Left lobe of liver (tissue), 2 donors: Measurements from ENCODE around the gene FAXDC2. TPM values are rescaled to one million over a fixed set of nuclear protein-coding genes. Genes with fewer than 3 reads are reported as not detected.
"Not testable (repeated sequence)": the region's sequence is repeated elsewhere in the genome, so short reads cannot be mapped to it uniquely, and the experiment has no call there.

Source experiments
- ATAC-seq: fragments of 200-7000 bp; cut with Tn5 transposase; one replicate; pipeline ENCODE4 v1.9.1; 2020; ENCODE audit warnings: mild to moderate bottlenecking, moderate library complexity
- DNase-seq: peaks from one replicate; pipeline ENCODE4 v3.0.0-alpha.2; 2020; ENCODE audit warnings: low spot score
- total RNA-seq: library from RNA; stranded (reverse); gene quantifications from one replicate; pipeline ENCODE4 v1.2.1, GENCODE V29; 2021
- donor health status: DM: no; HTN: no; CAD: no; lungs with moderate emphysema.
- donor health status: DM: no; HTN: yes; CAD: no.

Gene FAXDC2
- total RNA-seq, 1 donor from 2014 or later = 83.6 TPM

- not testable (repeated sequence) for ATAC-seq, DNase-seq
Measured at GRCh38 chr5:154832804-154833203, 17.6 kb downstream of the FAXDC2 start.

- ATAC-seq (no peak), DNase-seq (no peak)
Measured at GRCh38 chr5:154831451-154831850, 19.0 kb downstream of the FAXDC2 start.

GRCh38 chr5:154830596-154830995 lies 19.8 kb downstream of the FAXDC2 start:
- no peak for DNase-seq

GRCh38 chr5:154830219-154830595 lies 20.2 kb downstream of the FAXDC2 start:
- no peak for DNase-seq
- ATAC-seq = no peak

More at GRCh38 chr5:154830596-154830995, 19.8 kb downstream of the FAXDC2 start:
- no peak for ATAC-seq

- ATAC-seq (peak; percentile 3), DNase-seq (no peak)
Measured at GRCh38 chr5:154829589-154830218, 20.7 kb downstream of the FAXDC2 start.

GRCh38 chr5:154829181-154829588 lies 21.2 kb downstream of the FAXDC2 start:
- ATAC-seq (no peak), DNase-seq (no peak)

GRCh38 chr5:154824070-154824469 lies 26.3 kb downstream of the FAXDC2 start:
- ATAC-seq = peak; percentile 47

GRCh38 chr5:154823605-154824004 lies 26.8 kb downstream of the FAXDC2 start:
- DNase-seq = no peak
- ATAC-seq = peak; percentile 6

More at GRCh38 chr5:154824070-154824469, 26.3 kb downstream of the FAXDC2 start:
- no peak for DNase-seq

- ATAC-seq, DNase-seq: not testable (repeated sequence)
Measured at GRCh38 chr5:154822896-154823295, 27.5 kb downstream of the FAXDC2 start.

GRCh38 chr5:154820383-154820782 lies 30.0 kb downstream of the FAXDC2 start:
- DNase-seq = no peak
- ATAC-seq = no peak

GRCh38 chr5:154819546-154819945 lies 30.9 kb downstream of the FAXDC2 start:
- no peak for ATAC-seq

GRCh38 chr5:154818471-154819116 lies 31.8 kb downstream of the FAXDC2 start:
- ATAC-seq = no peak
- DNase-seq = no peak

More at GRCh38 chr5:154819546-154819945, 30.9 kb downstream of the FAXDC2 start:
- DNase-seq = no peak

- DNase-seq (no peak), ATAC-seq (no peak)
Measured at GRCh38 chr5:154817815-154818214, 32.6 kb downstream of the FAXDC2 start.

- no peak for DNase-seq
Measured at GRCh38 chr5:154816891-154817492, 33.4 kb downstream of the FAXDC2 start.

GRCh38 chr5:154815684-154816247 lies 34.6 kb downstream of the FAXDC2 start:
- ATAC-seq = peak; percentile 78

More at GRCh38 chr5:154816891-154817492, 33.4 kb downstream of the FAXDC2 start:
- no peak for ATAC-seq

GRCh38 chr5:154815025-154815424 lies 35.4 kb downstream of the FAXDC2 start:
- no peak for DNase-seq
- no peak for ATAC-seq

More at GRCh38 chr5:154815684-154816247, 34.6 kb downstream of the FAXDC2 start:
- peak; percentile 66 for DNase-seq

- DNase-seq (no peak), ATAC-seq (no peak)
Measured at GRCh38 chr5:154813736-154814135, 36.7 kb downstream of the FAXDC2 start.

- ATAC-seq = no peak
Measured at GRCh38 chr5:154813158-154813557, 37.2 kb downstream of the FAXDC2 start.

GRCh38 chr5:154811653-154812465 lies 38.5 kb downstream of the FAXDC2 start:
- ATAC-seq (peak; percentile 74), DNase-seq (peak; percentile 63)

More at GRCh38 chr5:154813158-154813557, 37.2 kb downstream of the FAXDC2 start:
- no peak for DNase-seq

- DNase-seq = no peak
- peak; percentile 68 for ATAC-seq
Measured at GRCh38 chr5:154811239-154811638, 39.2 kb downstream of the FAXDC2 start.

- ATAC-seq (no peak), DNase-seq (no peak)
Measured at GRCh38 chr5:154806176-154806575, 44.2 kb downstream of the FAXDC2 start.
